Hindlimb muscle (tissue), 1 donor: ENCODE results near the gene MCIDAS. TPM values are rescaled to one million over a fixed set of nuclear protein-coding genes. Genes with fewer than 3 reads are reported as not detected.

Experiments used
- polyA plus RNA-seq: library from polyadenylated mRNA; unstranded; fragments of 120-200 nt; gene quantifications from one replicate; pipeline ENCODE4 v1.2.1, GENCODE V29; 2013; ENCODE audit not compliant: insufficient read length

The MCIDAS gene
- polyA plus RNA-seq, 1 donor = not detected

Other genes starting within 250 kb of the MCIDAS start
- gene ESM1, start 241.7 kb downstream of the MCIDAS start, polyA plus RNA-seq = 2.3 TPM
- gene GZMK, start 203.1 kb downstream of the MCIDAS start, polyA plus RNA-seq = not detected
- gene GZMA, start 124.7 kb downstream of the MCIDAS start, polyA plus RNA-seq = 0.36 TPM
- gene GPX8, start 67.1 kb downstream of the MCIDAS start, polyA plus RNA-seq = 45.2 TPM
- gene CDC20B, start 54.1 kb downstream of the MCIDAS start, polyA plus RNA-seq = 0.12 TPM
- gene CCNO, start 6.3 kb upstream of the MCIDAS start, polyA plus RNA-seq = 0.39 TPM
- 27.8 TPM for gene DHX29, start 80.4 kb upstream of the MCIDAS start, polyA plus RNA-seq
- gene MTREX, start 80.7 kb upstream of the MCIDAS start, polyA plus RNA-seq = 58.0 TPM